Activated naive CD8-positive, alpha-beta T cell treated with anti-CD3 and anti-CD28 coated beads for 36 hours (primary cell): ENCODE measurements around the gene THAP4. TPM values are rescaled to one million over a fixed set of nuclear protein-coding genes. Genes with fewer than 3 reads are reported as not detected.
"Not testable (repeated sequence)": the region's sequence is repeated elsewhere in the genome, so short reads cannot be mapped to it uniquely, and the experiment has no call there.

Source experiments
- DNase-seq: peaks from one replicate; pipeline ENCODE4 v3.0.0; 2021
- H3K27ac Mint-ChIP-seq: one replicate; pipeline ENCODE4 v1.8.0; 2022; ENCODE audit warnings: mild to moderate bottlenecking, moderate library complexity, mixed read lengths
- H3K27me3 Mint-ChIP-seq: one replicate; pipeline ENCODE4 v1.8.0; 2022; ENCODE audit warnings: mild to moderate bottlenecking, mixed read lengths
- H3K36me3 Mint-ChIP-seq: one replicate; pipeline ENCODE4 v1.8.0; 2021; ENCODE audit warnings: mild to moderate bottlenecking, mixed read lengths
- H3K4me1 Mint-ChIP-seq: one replicate; pipeline ENCODE4 v1.8.0; 2021; ENCODE audit warnings: mixed read lengths
- H3K4me3 Mint-ChIP-seq: one replicate; pipeline ENCODE4 v1.8.0; 2022; ENCODE audit warnings: mild to moderate bottlenecking, moderate library complexity, mixed read lengths
- H3K9me3 Mint-ChIP-seq: one replicate; pipeline ENCODE4 v1.8.0; 2022; ENCODE audit warnings: mixed read lengths
- total RNA-seq, 2 experiments: library from RNA; stranded (reverse); gene quantifications; one replicate each; pipeline ENCODE4 v1.2.3, GENCODE V29; 2021

Gene THAP4
- total RNA-seq, 2 experiments from 2014 or later = 54.8 to 55.0 TPM

GRCh38 chr2:241597561-241597960, 39.4 kb downstream of the THAP4 start:
- no peaks in the 10 kb centered on the region for H3K9me3 Mint-ChIP-seq
- no peak overlapping the region for H3K27ac Mint-ChIP-seq
- DNase-seq = no peak
- peaks cover 21% of the 10 kb centered on the region for H3K36me3 Mint-ChIP-seq
- H3K4me3 Mint-ChIP-seq = no peak overlapping the region
- H3K27me3 Mint-ChIP-seq = no peaks in the 10 kb centered on the region
- H3K4me1 Mint-ChIP-seq = no peaks in the 10 kb centered on the region

GRCh38 chr2:241595600-241596140, 41.3 kb downstream of the THAP4 start:
- Mint-ChIP-seq H3K36me3 (peaks cover 19% of the 10 kb centered on the region), H3K27ac (no peak overlapping the region), H3K27me3 (no peaks in the 10 kb centered on the region), H3K9me3 (no peaks in the 10 kb centered on the region), H3K4me3 (no peak overlapping the region), H3K4me1 (no peaks in the 10 kb centered on the region)
- DNase-seq = no peak

- H3K9me3 Mint-ChIP-seq = no peaks in the 10 kb centered on the region
- H3K27me3 Mint-ChIP-seq = no peaks in the 10 kb centered on the region
- DNase-seq = no peak
- H3K36me3 Mint-ChIP-seq = peaks cover 22% of the 10 kb centered on the region
- no peaks in the 10 kb centered on the region for H3K4me1 Mint-ChIP-seq
- H3K4me3 Mint-ChIP-seq = no peak overlapping the region
- no peak overlapping the region for H3K27ac Mint-ChIP-seq
Measured at GRCh38 chr2:241593271-241593670, 43.7 kb downstream of the THAP4 start.

GRCh38 chr2:241592126-241592845, 44.7 kb downstream of the THAP4 start:
- no peaks in the 10 kb centered on the region for H3K4me1 Mint-ChIP-seq
- H3K27ac Mint-ChIP-seq = no peak overlapping the region
- H3K27me3 Mint-ChIP-seq = no peaks in the 10 kb centered on the region
- H3K4me3 Mint-ChIP-seq = no peak overlapping the region
- H3K36me3 Mint-ChIP-seq = peaks cover 24% of the 10 kb centered on the region
- no peak for DNase-seq
- peaks cover 4% of the 10 kb centered on the region for H3K9me3 Mint-ChIP-seq

GRCh38 chr2:241590496-241591455, 46.2 kb downstream of the THAP4 start:
- H3K4me3 Mint-ChIP-seq, H3K4me1 Mint-ChIP-seq, H3K27ac Mint-ChIP-seq, H3K27me3 Mint-ChIP-seq, DNase-seq: not testable (repeated sequence)
- Mint-ChIP-seq H3K36me3 (peaks cover 35% of the 10 kb centered on the region), H3K9me3 (peaks cover 13% of the 10 kb centered on the region)

DNA sequence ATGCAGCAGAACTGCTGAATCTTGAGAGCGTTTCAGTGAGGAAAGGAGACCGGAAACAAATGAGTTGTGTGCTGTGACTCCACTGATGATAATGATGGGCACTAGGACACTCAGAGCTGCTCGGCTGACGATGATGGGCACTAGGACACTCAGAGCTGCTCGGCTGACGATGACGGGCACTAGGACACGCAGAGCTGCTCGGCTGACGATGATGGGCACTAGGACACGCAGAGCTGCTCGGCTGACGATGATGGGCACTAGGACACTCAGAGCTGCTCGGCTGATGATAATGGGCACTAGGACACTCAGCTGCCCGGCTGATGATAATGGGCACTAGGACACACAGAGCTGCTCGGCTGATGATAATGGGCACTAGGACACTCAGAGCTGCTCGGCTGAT, 47.1 kb downstream of the THAP4 start:
- H3K27ac Mint-ChIP-seq, DNase-seq, H3K4me1 Mint-ChIP-seq, H3K27me3 Mint-ChIP-seq, H3K4me3 Mint-ChIP-seq: not testable (repeated sequence)
- Mint-ChIP-seq H3K36me3 (peaks cover 43% of the 10 kb centered on the region), H3K9me3 (peaks cover 16% of the 10 kb centered on the region)

DNA sequence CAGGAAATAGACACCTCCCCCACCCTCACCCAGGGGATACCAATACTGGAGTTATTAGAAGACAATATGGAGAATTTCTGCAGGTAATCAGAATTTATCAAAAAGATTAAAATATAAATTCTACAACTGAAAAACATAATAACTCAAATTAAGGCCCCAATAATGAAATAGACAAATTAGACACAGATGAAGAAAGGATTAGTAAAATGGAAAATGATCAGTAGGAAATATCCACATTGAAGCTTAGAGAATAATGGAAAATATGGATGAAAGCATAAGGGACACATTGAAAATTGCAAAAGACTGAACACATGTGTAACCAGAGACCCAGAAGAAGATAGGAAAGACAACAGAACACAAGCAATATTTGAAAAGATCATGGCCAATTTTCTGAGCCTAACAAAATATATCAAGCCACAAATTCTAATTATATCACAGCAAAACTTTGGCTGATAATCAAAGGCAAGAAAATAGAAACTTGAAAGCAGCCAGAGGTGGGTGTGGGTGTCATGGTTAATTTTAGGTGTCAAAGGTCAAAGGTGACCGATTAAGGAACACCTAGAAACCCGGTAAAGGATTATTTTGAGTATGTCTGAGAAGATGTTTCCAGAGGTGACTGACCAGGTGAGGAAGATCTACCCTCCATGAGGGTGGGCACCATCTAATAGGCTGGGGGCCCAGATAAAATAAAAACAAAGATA, 50.2 kb downstream of the THAP4 start:
- DNase-seq = no peak
- peaks cover 16% of the 10 kb centered on the region for H3K9me3 Mint-ChIP-seq
- H3K4me1 Mint-ChIP-seq = no peaks in the 10 kb centered on the region
- peaks cover 61% of the 10 kb centered on the region for H3K36me3 Mint-ChIP-seq
- H3K27ac Mint-ChIP-seq = no peak overlapping the region
- H3K27me3 Mint-ChIP-seq = no peaks in the 10 kb centered on the region
- no peak overlapping the region for H3K4me3 Mint-ChIP-seq

GRCh38 chr2:241584436-241584835, 52.5 kb downstream of the THAP4 start:
- peaks cover 16% of the 10 kb centered on the region for H3K9me3 Mint-ChIP-seq
- no peaks in the 10 kb centered on the region for H3K4me1 Mint-ChIP-seq
- H3K4me3 Mint-ChIP-seq = no peak overlapping the region
- no peak for DNase-seq
- H3K27ac Mint-ChIP-seq = no peak overlapping the region
- H3K36me3 Mint-ChIP-seq = peaks cover 61% of the 10 kb centered on the region
- H3K27me3 Mint-ChIP-seq = no peaks in the 10 kb centered on the region

GRCh38 chr2:241582806-241583205, 54.2 kb downstream of the THAP4 start:
- H3K27me3 Mint-ChIP-seq = no peaks in the 10 kb centered on the region
- H3K9me3 Mint-ChIP-seq = peaks cover 16% of the 10 kb centered on the region
- no peak for DNase-seq
- no peak overlapping the region for H3K27ac Mint-ChIP-seq
- H3K36me3 Mint-ChIP-seq = peaks cover 46% of the 10 kb centered on the region
- H3K4me3 Mint-ChIP-seq = no peak overlapping the region
- H3K4me1 Mint-ChIP-seq = no peaks in the 10 kb centered on the region

- H3K4me1 Mint-ChIP-seq = no peaks in the 10 kb centered on the region
- H3K27ac Mint-ChIP-seq = no peak overlapping the region
- no peak overlapping the region for H3K4me3 Mint-ChIP-seq
- peaks cover 13% of the 10 kb centered on the region for H3K9me3 Mint-ChIP-seq
- H3K27me3 Mint-ChIP-seq = no peaks in the 10 kb centered on the region
- peaks cover 42% of the 10 kb centered on the region for H3K36me3 Mint-ChIP-seq
- no peak for DNase-seq
Measured at GRCh38 chr2:241582328-241582727, 54.6 kb downstream of the THAP4 start.

- Mint-ChIP-seq H3K4me1 (no peaks in the 10 kb centered on the region), H3K27me3 (no peaks in the 10 kb centered on the region), H3K27ac (no peak overlapping the region), H3K36me3 (peaks cover 16% of the 10 kb centered on the region), H3K9me3 (no peaks in the 10 kb centered on the region), H3K4me3 (no peak overlapping the region)
- no peak for DNase-seq
Measured at GRCh38 chr2:241579281-241579680, 57.7 kb downstream of the THAP4 start.

- H3K27ac Mint-ChIP-seq = no peak overlapping the region
- no peaks in the 10 kb centered on the region for H3K4me1 Mint-ChIP-seq
- peaks cover 9% of the 10 kb centered on the region for H3K36me3 Mint-ChIP-seq
- H3K4me3 Mint-ChIP-seq = no peak overlapping the region
- no peaks in the 10 kb centered on the region for H3K27me3 Mint-ChIP-seq
- DNase-seq = no peak
- H3K9me3 Mint-ChIP-seq = no peaks in the 10 kb centered on the region
Measured at GRCh38 chr2:241577413-241578122, 59.4 kb downstream of the THAP4 start.

- no peaks in the 10 kb centered on the region for H3K27me3 Mint-ChIP-seq
- no peak overlapping the region for H3K27ac Mint-ChIP-seq
- no peaks in the 10 kb centered on the region for H3K4me1 Mint-ChIP-seq
- H3K36me3 Mint-ChIP-seq = peaks cover 3% of the 10 kb centered on the region
- no peak for DNase-seq
- no peak overlapping the region for H3K4me3 Mint-ChIP-seq
- H3K9me3 Mint-ChIP-seq = no peaks in the 10 kb centered on the region
Measured at GRCh38 chr2:241576293-241576654, 60.7 kb downstream of the THAP4 start.

- no peak for DNase-seq
- no peaks in the 10 kb centered on the region for H3K27me3 Mint-ChIP-seq
- peaks cover 3% of the 10 kb centered on the region for H3K36me3 Mint-ChIP-seq
- no peak overlapping the region for H3K4me3 Mint-ChIP-seq
- no peak overlapping the region for H3K27ac Mint-ChIP-seq
- H3K4me1 Mint-ChIP-seq = no peaks in the 10 kb centered on the region
- H3K9me3 Mint-ChIP-seq = no peaks in the 10 kb centered on the region
Measured at GRCh38 chr2:241575624-241576292, 61.2 kb downstream of the THAP4 start.
